SK-N-MC (cell line): Measurements from ENCODE around the gene DCAF8.

Experiments
- FOXP2 ChIP-seq: optimal IDR thresholded peaks from 2 replicates; pipeline ENCODE3; 2011; ENCODE audit warnings: mild to moderate bottlenecking, moderate library complexity; ENCODE audit not compliant: insufficient read depth; ENCODE audit errors: extremely low read length, control extremely low read depth
- POLR2AphosphoS5 ChIP-seq: IDR thresholded peaks from 2 replicates; pipeline ENCODE4 v1.6.1; 2012; ENCODE audit warnings: mild to moderate bottlenecking, low read depth, low read length, borderline replicate concordance

- TF ChIP-seq POLR2AphosphoS5 = no peak
- no peak for TF ChIP-seq FOXP2
Observed at GRCh38 chr1:160227034-160227433, 35.3 kb downstream of the DCAF8 start.
